NCI-H1694 treated with DMSO at 0.1 percent for 48 hours (cell line): ENCODE measurements around the gene BRINP3.
A peak's percentile ranks its signal among the peaks of the same experiment; 100 is the strongest.

Source experiments
- DNase-seq: peaks from one replicate; lab custom pipeline; 2025; lab: John Stamatoyannopoulos, UW

The BRINP3 gene

DNA sequence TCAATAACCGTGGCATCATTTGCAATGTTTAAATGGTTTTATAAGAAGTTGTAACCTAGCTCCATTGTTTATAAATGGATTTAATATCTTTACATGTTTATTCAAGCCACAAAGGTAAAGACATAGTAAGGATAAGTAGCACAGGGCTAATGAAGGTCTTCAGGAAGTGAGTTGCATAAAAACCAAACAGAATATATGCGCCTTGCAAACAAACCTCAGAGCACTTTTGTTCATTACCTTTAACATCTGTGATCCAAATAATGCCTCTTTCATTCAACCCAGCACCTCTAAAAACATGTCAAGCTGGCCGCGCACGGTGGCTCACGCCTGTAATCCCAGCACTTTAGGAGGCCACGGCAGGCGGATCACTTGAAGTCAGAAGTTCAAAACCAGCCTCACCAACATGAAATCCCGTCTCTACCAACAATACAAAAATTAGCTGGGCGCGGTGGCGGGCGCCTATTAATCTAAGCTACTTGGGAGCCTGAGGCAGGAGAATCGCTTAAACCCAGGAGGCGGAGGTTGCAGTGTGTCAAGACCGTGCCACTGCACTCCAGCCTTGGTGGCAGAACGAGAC is 25.3 kb downstream of the BRINP3 start:
- no peak for DNase-seq

DNA sequence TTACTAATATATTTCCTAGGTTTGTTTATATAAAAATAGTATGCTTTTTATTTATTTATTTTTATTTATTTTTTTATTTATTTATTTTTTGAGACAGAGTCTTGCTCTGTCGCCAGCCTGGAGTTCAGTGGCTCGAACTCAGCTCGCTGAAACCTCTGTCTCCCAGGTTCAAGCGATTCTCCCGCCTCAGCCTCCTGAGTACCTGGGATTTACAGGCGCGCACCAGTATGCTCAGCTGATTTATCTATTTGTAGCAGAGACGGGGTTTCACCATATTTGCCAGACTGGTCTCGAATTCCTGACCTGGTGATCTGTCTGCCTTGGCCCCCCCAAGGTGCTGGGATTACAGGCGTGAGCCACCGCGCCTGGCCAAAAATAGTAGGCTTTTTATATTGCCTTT is 33.2 kb downstream of the BRINP3 start:
- DNase-seq: no peak

DNA sequence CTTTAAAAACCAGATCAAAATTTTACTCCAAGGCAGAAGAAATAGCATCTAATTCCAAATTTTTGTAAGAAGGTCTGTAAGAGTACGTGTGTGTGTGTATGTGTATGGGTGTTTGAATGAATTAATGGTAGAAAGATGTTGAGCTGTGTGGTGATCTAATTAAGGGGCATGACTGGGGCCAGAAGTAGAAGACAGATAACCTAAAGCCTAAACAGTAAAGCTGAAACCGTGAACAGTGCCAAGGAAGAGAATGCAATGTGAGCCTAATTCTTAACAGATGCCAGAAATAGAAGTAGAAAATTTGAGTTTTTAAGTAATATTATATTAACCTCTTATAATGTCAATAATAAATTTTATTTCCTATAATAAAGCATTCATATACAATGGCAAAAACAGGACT is 38.2 kb downstream of the BRINP3 start:
- DNase-seq: no peak

DNA sequence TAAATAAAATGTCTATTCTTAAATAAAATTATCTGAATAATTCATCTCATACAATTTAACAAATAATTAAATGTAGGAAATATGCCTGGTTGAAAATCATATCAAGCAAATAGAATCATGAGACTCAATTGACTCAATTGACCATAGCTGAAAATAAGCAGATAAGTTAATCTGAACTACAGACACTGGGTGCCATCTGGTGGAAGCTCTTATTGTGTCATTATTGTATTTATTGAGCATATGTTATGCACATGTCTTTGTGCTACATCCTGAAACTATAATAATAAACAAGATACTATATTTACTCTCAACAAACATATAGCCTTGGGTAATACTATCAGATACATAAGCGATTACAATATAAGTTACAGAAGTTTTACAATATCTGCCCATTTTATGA is 41.0 kb downstream of the BRINP3 start:
- peak; percentile 26 for DNase-seq

DNA sequence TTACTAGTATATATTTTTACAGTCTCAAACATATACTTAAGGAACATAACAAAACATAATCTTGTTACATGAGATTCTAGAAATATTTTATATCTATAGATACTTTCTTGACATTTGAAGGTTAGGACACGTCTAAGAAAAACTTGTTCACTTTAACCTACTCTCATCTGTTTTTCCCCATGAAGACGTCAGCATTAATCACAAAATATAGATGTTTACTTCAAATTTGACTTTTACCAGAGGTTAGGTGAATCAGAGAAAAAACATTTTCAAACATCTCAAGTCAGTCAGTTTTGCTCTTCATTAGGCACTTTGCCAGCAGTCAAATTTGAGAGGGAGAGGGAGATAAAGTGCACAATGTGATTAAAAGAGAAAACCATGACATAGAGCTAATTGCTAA is 47.7 kb downstream of the BRINP3 start:
- no peak for DNase-seq

DNA sequence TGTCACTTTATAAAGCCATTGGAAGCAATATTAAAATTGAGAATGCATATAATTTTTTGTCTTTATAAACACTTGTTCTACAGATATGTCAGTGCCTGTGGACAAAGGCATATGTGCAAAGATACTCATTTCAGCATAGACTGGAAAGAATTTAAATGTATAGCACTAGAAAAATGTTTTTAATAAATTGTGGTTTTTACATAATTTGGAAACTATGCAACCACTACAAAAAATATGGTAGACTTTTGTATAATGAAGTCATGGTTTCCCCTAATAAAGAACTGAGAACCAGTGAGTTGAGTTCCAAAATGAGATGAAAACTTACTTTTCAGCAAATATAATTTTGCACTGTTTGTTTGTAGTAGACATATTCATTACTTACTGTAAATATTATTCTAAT is 48.5 kb downstream of the BRINP3 start:
- no peak for DNase-seq

DNA sequence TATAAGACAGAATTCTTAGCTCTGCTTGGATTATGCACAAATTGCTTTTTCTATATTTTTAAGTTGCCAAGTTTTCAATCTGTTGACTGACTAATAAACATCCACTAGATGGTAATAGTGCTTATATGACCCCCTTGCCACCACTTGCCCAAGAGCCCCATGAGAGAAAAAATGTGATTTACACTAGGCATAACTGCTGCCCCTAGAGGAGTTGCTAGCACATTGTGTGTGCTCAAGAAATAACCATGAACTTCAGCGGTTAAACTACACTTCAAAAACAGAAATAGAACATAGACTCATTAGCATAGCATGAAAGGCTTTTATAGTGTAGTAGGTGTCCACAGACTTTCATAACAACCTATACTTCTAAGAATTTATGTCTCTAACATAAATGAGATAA is 61.4 kb downstream of the BRINP3 start:
- DNase-seq: no peak

DNA sequence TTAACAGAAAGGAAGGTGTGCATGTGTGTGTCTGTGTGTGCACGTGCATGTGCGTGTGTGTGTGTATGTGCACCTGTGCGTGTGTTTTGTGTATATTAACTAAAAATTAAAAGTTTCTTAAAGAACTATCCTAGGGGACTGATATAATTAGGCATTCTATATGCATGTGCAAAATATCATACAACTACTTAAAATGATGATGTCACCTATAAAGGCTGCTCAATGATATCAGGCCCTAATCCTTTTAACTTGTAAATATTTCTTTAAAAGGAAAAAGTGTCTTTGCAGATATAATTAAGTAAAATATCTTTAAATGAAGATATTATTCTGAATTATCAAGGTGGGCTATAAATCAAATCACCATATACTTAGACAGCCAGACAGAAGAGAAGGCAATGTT is 64.5 kb downstream of the BRINP3 start:
- DNase-seq: no peak

DNA sequence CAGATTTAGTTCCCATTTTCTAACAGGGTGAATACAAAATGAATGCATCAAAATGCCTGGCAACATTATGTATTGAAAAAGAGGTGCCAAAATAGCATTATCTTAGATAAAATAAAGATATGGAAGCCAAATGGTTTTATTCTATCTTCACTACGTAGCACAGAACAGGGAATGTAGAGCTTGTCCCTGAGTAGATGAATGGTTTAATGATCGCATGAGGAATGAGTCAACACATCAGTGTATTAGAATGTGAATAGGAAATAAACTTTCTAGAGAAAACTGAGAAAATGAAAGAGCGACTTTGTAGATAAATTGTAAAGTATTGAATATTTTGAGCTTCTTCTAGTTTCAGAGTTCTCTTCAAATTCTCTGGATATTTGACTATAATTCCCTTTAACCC is 74.3 kb downstream of the BRINP3 start:
- no peak for DNase-seq

DNA sequence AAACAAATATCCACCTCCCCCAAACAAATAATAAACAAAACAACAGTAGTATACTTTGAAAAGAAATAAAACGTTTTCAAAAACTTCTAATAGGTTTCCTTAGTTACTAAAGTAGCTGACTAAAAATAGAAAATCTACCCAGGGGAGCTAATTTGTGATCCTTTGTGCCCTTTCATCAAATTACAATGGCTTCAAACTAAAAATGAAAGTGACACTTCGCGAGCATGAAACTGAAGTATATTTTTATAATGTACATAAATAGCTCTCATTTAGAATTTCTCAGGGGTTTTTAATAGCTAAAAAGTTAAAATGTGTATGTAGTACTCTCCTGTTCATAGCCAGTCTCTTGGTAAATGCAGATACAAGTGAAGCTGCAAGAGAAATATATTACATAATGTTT is 78.4 kb downstream of the BRINP3 start:
- DNase-seq: no peak

DNA sequence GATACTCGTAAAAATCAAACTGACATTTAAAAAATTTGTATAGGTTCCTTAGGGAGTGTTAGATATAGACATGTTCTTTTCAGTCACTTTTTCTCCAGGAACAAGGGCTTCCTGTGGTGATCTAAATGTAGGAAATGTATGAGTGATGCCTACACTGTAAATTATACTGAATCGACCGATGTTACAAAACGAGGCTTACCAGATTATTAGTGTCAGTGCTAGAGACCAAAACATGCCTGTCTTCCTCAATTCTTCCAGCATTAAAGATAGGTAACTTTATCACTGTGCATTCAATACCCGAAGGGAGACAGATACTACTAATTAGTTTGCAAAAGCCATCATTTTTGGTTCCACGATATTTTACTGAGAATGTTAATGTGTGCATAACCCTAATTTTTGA is 86.1 kb downstream of the BRINP3 start:
- DNase-seq: no peak

DNA sequence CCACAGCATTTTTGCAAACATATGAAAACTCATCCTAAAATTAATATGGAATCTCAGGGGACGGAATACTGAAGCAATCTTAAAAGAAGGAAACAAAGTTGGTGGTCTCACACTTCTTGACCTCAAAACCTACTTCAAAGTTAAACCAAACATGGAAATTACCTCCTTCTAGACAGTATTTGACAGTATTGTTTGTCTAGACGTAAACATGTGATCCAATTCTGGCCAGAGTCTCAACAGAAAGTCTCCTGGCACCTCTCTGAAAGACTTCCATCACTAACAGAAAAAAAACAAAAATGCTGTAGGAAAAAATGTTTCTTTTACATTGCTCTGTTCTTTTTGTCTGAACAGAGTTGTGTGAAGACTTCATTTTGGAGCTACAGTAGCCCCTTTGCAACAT is 99.7 kb downstream of the BRINP3 start:
- no peak for DNase-seq

DNA sequence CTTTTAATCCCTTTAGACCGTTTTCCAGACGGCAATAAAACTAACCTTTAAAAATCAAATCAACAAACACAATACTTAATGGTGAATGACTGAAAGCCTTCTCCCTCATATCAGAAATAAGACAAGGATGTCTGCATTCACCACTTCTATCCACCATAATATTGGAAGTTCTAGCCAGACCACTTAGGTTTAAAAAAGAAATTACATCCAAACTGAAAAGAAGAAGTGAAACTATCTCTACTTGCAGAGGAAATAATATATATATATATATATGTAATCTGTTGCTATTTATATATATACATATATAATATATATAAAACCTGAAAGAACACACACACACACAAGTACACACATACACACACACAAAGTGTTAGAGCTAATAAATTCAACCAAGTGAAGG is 100.4 kb downstream of the BRINP3 start:
- DNase-seq: no peak

DNA sequence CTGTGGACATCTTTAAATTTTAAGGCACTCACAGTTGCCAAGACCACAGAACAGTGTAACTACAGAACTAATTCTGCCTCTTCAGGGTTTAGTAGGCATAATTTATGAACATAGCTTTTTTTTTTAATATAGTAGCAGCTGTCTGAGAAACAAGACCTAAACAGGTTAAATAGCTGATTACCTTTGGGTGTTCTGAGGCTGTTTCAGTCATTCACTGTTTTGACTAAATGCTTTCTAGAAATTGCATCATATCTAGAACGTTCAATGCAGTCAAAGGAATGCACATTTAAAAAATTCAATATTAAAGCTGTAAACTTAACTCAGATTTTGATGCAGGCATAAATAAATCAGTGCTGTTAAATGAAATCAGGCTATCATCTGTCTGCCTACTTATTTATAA is 101.6 kb downstream of the BRINP3 start:
- DNase-seq: no peak

DNA sequence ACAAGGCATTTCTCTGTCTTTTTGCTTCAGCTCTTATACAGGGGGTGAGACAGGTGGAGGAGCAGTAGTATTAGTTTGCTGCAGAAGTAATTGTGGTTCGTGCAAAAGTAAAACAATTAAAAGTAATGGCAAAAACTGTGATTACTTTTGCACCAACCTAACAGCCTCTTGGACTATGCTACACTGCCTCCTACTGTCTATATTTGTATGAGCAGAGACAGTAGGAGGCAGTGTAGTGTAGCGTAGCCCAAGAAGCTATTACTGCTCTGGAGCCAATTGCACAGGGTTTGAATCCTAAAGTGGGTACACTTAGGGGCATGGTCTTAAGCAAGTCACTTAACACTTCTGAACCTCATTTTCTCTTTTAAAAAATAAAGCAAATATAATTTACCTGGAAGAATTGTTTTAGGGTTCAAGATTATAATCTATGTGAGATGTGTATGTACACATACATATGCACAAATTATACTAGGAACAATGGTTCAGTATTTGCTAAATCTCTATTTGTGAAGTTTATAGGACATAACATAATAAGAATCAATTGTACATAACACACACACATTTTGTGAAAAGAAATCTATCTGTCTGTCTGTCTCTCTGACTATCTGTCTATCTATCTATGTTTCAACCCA is 103.8 kb downstream of the BRINP3 start:
- peak; percentile 19 for DNase-seq

DNA sequence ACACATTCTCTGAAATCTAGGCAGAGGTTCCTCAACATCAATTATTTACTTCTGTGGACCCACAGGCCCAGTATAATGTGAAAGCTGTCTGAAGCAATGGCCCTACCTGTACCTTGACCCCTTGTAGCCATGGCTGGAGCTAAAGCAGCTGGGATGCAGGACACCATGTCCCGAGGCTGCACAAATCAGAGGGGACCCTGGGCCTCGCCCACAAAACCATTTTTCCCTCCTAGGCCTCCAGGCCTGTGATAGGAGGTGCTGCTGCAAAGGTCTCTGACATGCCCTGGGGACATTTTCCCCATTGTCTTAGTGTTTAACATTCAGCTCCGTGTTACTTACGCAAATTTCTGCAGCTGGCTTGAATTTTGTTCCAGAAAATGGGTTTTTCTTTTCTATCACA is 110.5 kb downstream of the BRINP3 start:
- DNase-seq: no peak

DNA sequence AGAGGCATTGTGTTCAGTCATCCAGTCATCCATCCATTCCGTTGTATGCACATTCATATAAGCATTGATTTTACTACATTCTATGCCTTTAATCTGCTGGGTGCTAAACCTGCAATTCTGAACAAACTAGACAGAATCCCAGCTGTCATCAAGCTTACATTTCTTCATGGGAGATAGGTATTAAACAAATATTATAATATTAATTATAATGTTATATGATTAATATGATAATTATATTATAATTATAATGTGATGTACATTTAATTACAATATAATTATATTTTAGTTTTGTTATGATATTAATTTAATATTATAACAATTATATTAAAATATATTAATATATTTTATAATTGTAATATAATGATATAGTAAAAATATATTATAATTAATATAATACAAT is 112.4 kb downstream of the BRINP3 start:
- DNase-seq: no peak

DNA sequence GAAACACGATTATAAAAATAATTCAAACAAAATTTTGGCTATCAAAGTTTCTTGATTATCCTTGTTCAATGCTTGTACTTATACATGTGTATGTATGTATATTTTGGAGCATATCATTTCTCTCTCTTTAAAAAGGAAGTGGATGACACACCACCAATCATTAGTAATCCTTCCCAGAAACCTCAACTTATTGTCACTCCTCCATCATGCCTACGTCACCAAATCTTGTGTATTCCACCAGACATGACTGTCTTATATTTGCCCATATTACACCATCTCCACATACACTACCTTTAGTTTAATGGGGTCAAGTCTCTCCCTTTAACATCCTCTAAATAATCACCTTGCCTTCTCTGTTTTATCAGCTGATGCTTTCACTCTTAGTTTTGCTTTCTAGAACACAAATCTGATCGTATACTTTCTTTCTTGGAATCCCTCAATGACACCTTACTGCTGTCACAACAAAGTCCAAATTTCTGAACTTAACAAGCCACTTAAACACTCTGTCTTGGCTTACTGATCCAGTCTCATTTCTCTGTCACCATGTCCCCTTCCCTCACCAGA is 124.0 kb downstream of the BRINP3 start:
- DNase-seq: no peak

DNA sequence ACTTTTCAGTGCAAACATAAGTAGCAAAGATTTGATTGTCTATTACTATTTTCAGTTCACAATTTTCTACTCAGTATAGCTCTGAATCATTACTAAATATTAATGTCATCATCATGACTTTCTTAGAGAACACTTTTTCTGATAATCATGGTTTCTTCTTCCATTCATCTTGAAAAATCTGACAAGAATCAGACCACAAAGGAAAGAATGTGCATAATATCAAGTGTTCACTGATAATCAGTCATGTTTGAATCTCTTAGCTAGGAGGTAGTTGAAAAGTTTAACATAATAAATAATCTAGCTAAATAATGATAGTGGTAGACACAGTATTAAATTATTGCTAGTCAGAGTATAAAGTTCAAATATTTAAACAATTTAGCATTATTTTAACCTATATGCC is 133.2 kb downstream of the BRINP3 start:
- no peak for DNase-seq

DNA sequence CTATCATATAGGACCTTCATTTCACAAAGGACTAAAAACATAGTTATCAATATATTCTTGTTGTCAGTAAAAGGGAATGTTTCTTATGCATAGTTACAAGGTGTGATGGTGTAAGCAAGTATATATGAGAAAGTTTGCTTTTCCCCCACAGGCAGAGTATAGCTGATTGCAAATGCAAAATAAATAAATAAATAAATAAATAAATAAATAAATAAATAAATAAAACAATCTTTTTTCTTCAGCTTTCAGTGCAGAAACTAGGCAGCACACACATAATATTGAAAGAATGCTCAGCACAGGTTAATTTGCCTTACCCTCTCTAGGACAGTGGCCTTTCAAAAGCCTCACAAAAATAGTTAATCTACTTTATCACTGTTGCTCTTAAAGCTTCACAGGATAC is 138.8 kb downstream of the BRINP3 start:
- no peak for DNase-seq

DNA sequence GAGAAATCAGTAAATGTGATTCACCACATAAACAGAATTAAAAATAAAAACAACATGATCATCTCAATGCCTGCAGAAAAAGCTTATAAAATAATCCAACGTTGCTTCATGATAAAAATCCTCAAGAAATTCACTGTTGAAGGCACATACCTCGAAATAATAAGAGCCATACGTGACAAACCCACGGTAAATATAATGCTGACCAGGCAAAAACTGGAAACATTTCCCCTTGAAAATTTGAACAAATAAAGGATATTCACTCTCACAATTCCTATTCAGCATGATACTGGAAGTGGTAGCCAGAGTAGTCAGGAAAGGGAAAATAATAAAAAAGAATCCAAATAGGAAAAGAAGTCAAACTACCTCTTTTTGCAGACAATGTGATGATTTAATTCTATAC is 148.8 kb downstream of the BRINP3 start:
- DNase-seq: no peak

DNA sequence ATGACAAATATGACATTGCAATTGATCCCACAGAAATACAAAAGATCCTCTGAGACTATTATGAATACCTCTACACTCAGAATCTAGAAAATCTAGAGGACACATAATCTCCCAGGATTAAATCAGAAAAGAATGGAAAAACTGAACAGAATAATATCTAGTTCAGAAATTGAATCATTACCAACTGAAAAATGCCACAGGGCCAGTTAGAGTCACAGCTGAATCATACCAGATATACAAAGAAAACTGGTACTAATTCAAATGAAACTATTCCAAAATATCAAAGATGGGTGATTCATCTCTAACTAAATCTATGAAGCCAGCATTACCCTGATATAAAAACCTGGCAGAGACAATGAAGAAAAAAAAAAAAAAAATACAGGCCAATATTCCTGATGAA is 149.3 kb downstream of the BRINP3 start:
- DNase-seq: no peak

DNA sequence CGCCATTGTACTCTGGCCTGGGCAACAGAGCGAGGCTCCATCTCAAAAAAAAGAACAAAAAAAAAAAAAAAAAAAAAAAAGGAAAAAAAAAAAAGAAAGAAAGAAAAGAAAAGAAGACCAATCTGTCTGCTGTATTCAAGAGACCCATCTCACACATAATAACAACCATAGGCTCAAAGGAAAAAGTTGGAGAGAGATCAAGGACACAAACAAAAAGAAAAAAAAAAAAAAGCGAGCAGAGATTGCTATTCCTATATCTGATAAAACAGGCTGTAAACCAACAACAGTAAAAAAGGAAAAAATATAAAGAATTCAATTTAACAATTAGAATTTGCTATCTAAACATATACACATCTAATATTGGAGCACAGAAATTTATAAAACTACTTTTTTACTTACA is 150.4 kb downstream of the BRINP3 start:
- DNase-seq: no peak

DNA sequence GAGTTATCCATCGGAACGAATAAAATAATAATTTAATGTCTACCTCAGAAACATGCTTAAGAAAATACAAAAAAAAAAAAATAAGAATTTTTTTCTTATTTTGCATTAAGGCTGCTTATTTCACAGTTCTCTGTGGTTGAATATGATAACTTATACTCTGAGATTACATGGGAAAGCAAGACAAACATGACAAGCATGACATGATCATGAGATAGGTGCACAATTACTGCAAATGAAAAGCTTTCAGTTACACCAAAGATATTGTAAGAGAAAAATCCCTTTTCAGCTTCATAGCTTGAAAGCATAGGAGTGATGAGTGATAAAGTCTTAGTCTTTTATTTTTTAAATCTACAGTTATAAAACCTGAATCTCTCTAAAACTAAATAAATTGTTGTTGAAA is 154.1 kb downstream of the BRINP3 start:
- DNase-seq: no peak
